ENCODE data around the gene NFATC1. TPM values are rescaled to one million over a fixed set of nuclear protein-coding genes. Genes with fewer than 3 reads are reported as not detected.

Gene NFATC1
- total RNA-seq, 1 donor from 2014 or later, result 16.6 TPM

GRCh38 chr18:79396431-79397246 lies 909 bp downstream of the NFATC1 start:
- Histone ChIP-seq H3K27me3 (peaks cover 12% of the 10 kb centered on the region), H3K4me3 (peak overlapping the region; percentile 48), H3K4me1 (peaks cover 39% of the 10 kb centered on the region), H3K27ac (peak overlapping the region; percentile 47), H3K36me3 (no peaks in the 10 kb centered on the region), H3K9me3 (no peaks in the 10 kb centered on the region)
- ATAC-seq, result no peak
- DNase-seq, result peak; percentile 76
- TF ChIP-seq, protein P1, sequence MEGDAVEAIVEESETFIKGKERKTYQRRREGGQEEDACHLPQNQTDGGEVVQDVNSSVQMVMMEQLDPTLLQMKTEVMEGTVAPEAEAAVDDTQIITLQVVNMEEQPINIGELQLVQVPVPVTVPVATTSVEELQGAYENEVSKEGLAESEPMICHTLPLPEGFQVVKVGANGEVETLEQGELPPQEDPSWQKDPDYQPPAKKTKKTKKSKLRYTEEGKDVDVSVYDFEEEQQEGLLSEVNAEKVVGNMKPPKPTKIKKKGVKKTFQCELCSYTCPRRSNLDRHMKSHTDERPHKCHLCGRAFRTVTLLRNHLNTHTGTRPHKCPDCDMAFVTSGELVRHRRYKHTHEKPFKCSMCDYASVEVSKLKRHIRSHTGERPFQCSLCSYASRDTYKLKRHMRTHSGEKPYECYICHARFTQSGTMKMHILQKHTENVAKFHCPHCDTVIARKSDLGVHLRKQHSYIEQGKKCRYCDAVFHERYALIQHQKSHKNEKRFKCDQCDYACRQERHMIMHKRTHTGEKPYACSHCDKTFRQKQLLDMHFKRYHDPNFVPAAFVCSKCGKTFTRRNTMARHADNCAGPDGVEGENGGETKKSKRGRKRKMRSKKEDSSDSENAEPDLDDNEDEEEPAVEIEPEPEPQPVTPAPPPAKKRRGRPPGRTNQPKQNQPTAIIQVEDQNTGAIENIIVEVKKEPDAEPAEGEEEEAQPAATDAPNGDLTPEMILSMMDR (IDR thresholded peaks at IDR 0.05), result no peak
- intact Hi-C loops (cut with DNase I), result no loop called here

- H3K4me1 ChIP-seq, result peaks cover 46% of the 10 kb centered on the region
- no peak overlapping the region for H3K4me3 ChIP-seq
- no peaks in the 10 kb centered on the region for H3K9me3 ChIP-seq
- H3K27me3 ChIP-seq, result peaks cover 5% of the 10 kb centered on the region
- H3K27ac ChIP-seq, result no peak overlapping the region
- DNase-seq (peak; percentile 40), ATAC-seq (no peak)
- intact Hi-C loops (cut with DNase I), result no loop called here
- H3K36me3 ChIP-seq, result no peaks in the 10 kb centered on the region
- TF ChIP-seq, protein P1 (IDR thresholded peaks at IDR 0.05), result no peak
Measured at GRCh38 chr18:79397247-79397829, 1.6 kb downstream of the NFATC1 start.

DNA sequence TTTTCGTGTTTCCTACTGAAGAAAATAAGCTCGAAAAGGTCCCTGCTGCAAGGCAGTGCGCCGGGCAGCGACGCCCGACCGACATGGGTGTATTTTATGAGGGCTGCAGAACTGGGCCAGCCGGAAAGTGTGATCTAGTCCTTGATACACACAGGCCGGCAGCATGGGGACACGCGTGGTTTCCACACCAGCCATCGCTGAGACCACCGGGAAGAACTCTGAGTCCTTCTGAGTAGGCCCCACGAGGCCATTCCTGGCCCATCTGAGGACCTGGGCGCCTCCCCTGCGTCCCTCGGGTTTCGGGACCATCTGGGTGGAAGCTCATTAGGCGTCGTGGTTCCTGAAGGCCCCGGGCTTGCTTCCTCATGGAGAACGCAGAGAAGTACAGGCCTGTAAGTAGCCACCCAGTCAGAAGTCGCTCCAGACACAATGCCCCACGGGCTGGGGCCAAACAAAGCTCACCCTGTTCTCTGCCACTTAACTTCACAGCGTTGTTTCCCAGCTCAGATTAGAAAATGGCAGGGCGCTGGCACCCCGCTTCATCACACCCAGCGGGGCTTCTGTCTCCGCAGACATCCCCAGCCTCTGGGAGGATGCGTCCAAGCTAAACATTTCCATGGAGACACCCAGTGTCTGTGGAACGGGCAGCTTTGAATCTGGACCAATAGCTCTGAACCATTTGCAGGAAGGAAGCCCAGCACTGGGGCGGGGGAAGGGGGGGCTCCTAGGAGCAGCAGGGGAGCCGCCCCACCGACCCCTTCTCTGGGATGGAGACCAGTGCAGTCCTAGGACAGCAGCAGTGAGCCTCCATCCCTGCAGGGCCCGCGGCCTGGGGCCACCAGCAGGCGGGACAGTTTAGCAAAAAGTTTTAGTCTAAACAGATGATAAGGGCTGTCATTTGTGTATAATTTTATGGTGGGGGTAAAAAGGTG lies 2.4 kb downstream of the NFATC1 start:
- ATAC-seq, result no peak
- peaks cover 48% of the 10 kb centered on the region for H3K4me1 ChIP-seq
- no peaks in the 10 kb centered on the region for H3K36me3 ChIP-seq
- no peaks in the 10 kb centered on the region for H3K27me3 ChIP-seq
- no peaks in the 10 kb centered on the region for H3K9me3 ChIP-seq
- DNase-seq, result peak; percentile 62
- no peak overlapping the region for H3K4me3 ChIP-seq
- TF ChIP-seq, protein P1 (IDR thresholded peaks at IDR 0.05), result no peak
- intact Hi-C loops (cut with DNase I), result no loop called here
- H3K27ac ChIP-seq, result no peak overlapping the region

- Histone ChIP-seq H3K4me3 (peak overlapping the region; percentile 68), H3K9me3 (no peaks in the 10 kb centered on the region), H3K27ac (peak overlapping the region; percentile 73), H3K4me1 (peaks cover 56% of the 10 kb centered on the region), H3K36me3 (no peaks in the 10 kb centered on the region), H3K27me3 (no peaks in the 10 kb centered on the region)
- intact Hi-C loops (cut with DNase I), result no loop called here
- DNase-seq (peak; percentile 74), ATAC-seq (peak; percentile 26)
- TF ChIP-seq, protein P1 (IDR thresholded peaks at IDR 0.05), result no peak
Measured at GRCh38 chr18:79399275-79400081, 3.7 kb downstream of the NFATC1 start.

GRCh38 chr18:79400091-79400590 lies 4.4 kb downstream of the NFATC1 start:
- Histone ChIP-seq H3K27me3 (no peaks in the 10 kb centered on the region), H3K4me3 (peak overlapping the region; percentile 68), H3K4me1 (peaks cover 53% of the 10 kb centered on the region), H3K36me3 (no peaks in the 10 kb centered on the region), H3K27ac (peak overlapping the region; percentile 73), H3K9me3 (no peaks in the 10 kb centered on the region)
- ATAC-seq (peak; percentile 65), DNase-seq (peak; percentile 86)
- intact Hi-C loops (cut with DNase I), result no loop called here
- TF ChIP-seq, protein P1 (IDR thresholded peaks at IDR 0.05), result no peak
